ENCODE measurements around the gene GPC2.
A peak's percentile ranks its signal among the peaks of the same experiment; 100 is the strongest.

The GPC2 gene

GRCh38 chr7:100169147-100169850, 7.9 kb downstream of the GPC2 start:
- DNase-seq (ENCODE audit: low spot score) = no peak

GRCh38 chr7:100167912-100168323, 9.3 kb downstream of the GPC2 start:
- no peak for DNase-seq (ENCODE audit: low spot score)

GRCh38 chr7:100166970-100167911, 9.9 kb downstream of the GPC2 start:
- no peak for DNase-seq (ENCODE audit: low spot score)

GRCh38 chr7:100166317-100166940, 10.8 kb downstream of the GPC2 start:
- DNase-seq (ENCODE audit: low spot score) = no peak

GRCh38 chr7:100163871-100164270, 13.3 kb downstream of the GPC2 start:
- DNase-seq (ENCODE audit: low spot score) = no peak

GRCh38 chr7:100163006-100163531, 14.1 kb downstream of the GPC2 start:
- no peak for DNase-seq (ENCODE audit: low spot score)

GRCh38 chr7:100160067-100160466, 17.1 kb downstream of the GPC2 start:
- DNase-seq (ENCODE audit: low spot score) = no peak

- DNase-seq (ENCODE audit: low spot score) = no peak
These were observed 18.0 kb downstream of the GPC2 start for GRCh38 chr7:100159099-100159623.

GRCh38 chr7:100158229-100159098, 18.7 kb downstream of the GPC2 start, which contains the start of gene TRAPPC14:
Gene TRAPPC14, minus strand, starts transcription at chr7:100158723. Its CDS starts 224 bp downstream, at chr7:100158499.
- peak; percentile 57 for DNase-seq (ENCODE audit: low spot score)

GRCh38 chr7:100157334-100158228, 19.6 kb downstream of the GPC2 start:
- peak; percentile 44 for DNase-seq (ENCODE audit: low spot score)

GRCh38 chr7:100157069-100157333, 20.2 kb downstream of the GPC2 start:
- no peak for DNase-seq (ENCODE audit: low spot score)

GRCh38 chr7:100156331-100157068, 20.7 kb downstream of the GPC2 start:
- DNase-seq (ENCODE audit: low spot score) = no peak

- DNase-seq (ENCODE audit: low spot score) = no peak
These were observed 21.4 kb downstream of the GPC2 start for GRCh38 chr7:100155553-100156317.

- DNase-seq (ENCODE audit: low spot score) = no peak
These were observed 22.3 kb downstream of the GPC2 start for GRCh38 chr7:100154651-100155491.

- no peak for DNase-seq (ENCODE audit: low spot score)
These were observed 23.3 kb downstream of the GPC2 start for GRCh38 chr7:100153708-100154535.

GRCh38 chr7:100152937-100153666, 24.1 kb downstream of the GPC2 start:
- no peak for DNase-seq (ENCODE audit: low spot score)
